ENCODE results near the gene WDPCP.
"Not testable (repeated sequence)": the region's sequence is repeated elsewhere in the genome, so short reads cannot be mapped to it uniquely, and the experiment has no call there.

Gene WDPCP

DNA sequence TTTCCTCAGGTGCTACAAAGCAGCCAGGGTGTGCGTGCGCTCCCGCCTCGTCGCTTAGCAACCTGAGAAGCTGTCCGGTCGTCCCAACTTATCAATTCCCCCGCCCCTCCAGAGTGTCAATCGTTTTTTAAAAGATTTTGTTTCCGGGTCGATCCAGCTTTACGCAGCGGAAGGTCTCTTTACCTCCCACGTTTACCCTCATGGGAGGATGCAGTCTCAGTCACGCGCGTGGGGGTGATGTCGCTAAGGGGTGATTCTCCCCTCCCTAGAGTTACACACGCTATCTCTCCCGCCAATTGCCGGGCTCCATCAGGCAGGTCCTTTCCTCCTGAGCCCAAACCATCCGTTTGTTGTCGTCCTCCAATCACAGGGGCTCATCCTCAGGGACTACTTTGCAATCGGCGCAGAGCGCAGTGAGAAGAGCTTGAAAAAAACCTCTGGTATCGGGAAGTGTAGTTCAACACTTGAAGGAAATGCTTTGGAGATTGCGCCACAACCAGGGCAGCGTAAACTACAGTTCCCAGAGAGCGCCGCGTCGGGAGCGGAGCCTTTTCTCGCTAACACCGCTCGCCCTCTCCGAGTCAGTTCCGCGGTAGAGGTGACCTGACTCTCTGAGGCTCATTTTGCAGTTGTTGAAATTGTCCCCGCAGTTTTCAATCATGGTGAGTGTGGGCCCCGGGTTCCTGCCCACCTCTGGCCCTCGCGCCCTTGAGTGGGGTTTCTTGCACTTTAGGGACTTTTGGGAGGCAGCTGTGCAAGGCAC, at the start of gene WDPCP, which contains the start of gene MDH1:
TSS of gene WDPCP (minus strand) at position 93 of the 763 bp plus-strand sequence. CDS start 206 bp downstream, outside the sequence.
TSS of gene MDH1 (plus strand) at position 579 of the 763 bp plus-strand sequence. CDS start at position 660, 81 bp downstream.
- peak; percentile 100 for DNase-seq

DNA sequence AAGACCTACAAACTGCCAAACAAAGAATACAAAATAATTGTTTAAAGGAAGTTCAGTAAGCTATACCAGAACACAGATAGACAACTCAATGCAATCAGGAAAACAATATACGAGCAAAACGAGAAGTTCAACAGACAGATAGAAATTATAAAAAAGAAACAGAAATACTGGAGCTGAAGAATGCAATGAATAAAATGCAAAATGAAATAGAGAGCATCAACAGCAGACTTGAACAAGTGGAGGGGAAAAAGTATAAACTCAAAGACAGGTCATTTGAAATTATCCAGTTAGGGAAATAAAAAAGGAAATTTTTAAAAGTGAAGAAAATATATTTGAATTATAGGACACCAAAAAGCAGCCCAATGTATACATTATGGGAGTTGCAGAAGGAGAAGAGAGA, 44.1 kb upstream of the WDPCP start:
- no peak for DNase-seq

GRCh38 chr2:63631501-63631900, 43.2 kb upstream of the WDPCP start:
- no peak for DNase-seq

- no peak for DNase-seq
Measured at GRCh38 chr2:63628403-63628942, 40.2 kb upstream of the WDPCP start.

DNA sequence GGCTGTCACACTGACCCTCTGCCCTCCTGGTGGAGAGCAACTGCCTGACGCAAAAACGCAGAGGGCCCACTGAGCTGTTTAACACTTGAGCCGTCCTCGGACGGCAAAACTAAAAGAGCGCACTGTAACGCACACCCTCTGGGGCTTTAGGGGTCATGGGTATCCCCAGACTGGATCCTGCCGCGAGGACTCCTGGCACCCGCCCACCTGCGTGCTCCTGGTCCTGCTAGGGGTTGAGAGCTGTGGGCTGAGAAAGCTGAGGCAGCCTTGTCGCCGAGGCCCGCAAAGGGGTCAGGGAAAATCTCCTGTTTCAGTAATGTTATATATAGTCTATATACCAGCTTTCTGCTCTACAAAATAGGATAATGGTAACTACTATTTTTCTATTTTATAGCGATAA, 39.6 kb upstream of the WDPCP start:
- DNase-seq: no peak

DNA sequence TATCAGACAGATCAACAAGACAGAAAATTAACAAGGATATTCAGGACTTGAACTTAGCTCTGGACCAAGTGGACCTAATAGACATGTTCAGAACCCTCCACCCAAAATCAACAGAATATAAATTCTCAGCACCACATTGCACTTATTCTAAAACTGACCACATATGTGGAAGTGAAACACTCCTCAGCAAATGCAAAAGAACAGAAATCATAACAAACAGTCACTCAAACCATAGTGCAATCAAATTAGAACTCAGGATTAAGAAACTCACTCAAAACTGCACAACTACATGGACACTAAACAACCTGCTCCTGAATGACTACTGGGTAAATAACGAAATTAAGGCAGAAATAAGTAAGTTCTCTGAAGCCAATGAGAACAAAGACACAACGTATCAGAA, 35.5 kb upstream of the WDPCP start:
- not testable (repeated sequence) for DNase-seq

- no peak for DNase-seq
Measured at GRCh38 chr2:63622751-63623150, 34.5 kb upstream of the WDPCP start.

DNA sequence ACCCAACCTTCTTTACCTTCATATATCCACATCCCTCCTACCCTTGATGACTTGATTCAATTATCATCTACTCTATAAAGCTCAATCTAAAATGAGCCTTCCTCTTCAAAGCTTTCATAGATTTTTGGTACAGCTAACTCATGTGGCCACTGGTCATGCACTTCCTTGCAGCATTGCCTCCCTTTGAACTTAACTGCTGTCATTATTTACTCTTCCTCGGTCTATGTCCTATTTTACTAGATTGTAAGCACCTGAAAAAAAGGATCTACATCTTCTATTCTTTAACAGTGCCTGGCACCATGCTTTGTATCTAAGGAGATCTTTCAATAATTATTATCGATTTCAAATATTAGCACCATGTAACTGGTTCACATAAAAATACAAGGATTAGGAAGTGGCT, 31.1 kb upstream of the WDPCP start:
- no peak for DNase-seq

GRCh38 chr2:63617366-63617765, 29.1 kb upstream of the WDPCP start:
- DNase-seq: no peak

DNA sequence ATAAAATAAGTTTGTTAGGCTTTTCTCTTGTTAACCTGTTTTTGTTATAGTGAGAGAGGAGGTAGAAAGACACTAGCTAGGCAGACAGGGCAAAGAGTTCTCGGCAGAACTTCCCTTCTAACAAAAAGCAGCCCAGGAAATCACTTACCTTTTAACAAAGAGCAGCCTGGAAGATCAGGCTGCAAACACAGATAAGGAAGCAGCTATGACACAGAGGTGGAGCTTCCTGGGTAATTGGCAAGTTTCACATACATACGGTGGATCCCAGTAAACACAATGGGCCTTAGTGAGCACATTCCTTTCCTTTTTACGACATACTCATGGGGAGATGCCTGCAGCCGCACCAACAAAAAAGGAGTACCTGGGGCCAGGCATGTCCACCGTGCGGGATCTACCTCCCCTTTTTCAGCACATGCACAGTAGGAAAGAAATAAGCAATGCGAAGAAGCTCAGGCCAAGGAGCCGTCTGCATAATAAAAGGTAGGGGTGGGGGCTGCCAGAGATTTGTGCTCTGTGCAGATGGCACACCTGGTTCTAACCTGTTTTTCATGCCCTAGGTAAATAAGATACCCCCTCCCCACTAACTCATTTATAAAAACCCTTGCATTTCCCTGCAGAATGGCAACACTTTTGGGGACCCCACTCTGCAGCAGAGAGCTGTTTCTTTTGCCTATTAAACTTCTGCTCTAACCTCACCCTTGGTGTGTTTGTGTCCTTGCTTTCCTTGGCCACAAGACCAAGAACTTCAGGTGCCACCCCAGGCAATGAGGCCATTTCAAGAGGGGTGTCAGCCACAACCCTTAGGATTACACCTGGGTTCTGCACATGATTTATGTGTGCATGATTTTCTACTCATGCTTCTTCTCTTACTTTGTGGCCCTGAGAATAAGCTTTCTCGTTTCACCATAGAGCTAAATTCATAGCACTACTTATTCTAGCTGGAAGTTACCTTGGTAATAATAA, 27.0 kb upstream of the WDPCP start:
- DNase-seq: no peak

- DNase-seq: no peak
Measured at GRCh38 chr2:63614448-63614968, 26.2 kb upstream of the WDPCP start.

GRCh38 chr2:63613391-63613901, 25.2 kb upstream of the WDPCP start:
- no peak for DNase-seq

DNA sequence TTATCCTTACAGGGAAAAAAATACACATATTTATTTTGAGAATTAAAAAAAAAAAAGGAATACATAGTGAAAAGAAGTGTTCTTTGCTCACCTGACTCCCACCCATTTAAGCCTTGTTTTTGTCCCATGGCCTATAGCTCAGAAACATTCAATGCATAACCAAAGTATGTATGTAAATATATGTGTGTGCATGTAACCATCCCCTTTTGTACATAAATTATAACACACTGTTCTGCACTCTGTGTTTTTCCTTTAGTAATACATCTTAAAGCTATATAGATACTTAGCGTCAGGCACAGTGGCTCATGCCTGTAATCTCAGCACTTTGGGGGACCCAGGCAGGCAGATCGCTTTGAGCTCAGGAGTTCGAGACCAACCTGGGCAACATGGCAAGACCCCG, 22.2 kb upstream of the WDPCP start:
- no peak for DNase-seq

DNA sequence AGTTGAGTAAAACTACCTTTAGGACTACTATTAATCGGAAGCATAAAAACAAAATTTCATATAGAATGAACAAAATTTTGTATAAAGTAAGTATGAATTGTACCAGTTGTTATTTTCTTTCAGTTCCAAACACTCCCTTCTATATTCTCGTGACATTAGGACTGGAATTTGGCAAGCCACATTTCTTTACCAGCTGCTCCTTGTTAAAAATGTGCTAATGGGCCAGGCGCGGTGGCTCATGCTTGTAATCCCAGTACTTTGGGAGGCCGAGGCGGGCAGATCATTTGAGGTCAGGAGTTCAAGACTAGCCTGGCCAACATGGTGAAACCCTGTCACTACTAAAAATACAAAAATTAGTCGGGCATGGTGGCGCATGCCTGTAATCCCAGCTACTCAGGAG, 20.6 kb upstream of the WDPCP start:
- DNase-seq: not testable (repeated sequence)

DNA sequence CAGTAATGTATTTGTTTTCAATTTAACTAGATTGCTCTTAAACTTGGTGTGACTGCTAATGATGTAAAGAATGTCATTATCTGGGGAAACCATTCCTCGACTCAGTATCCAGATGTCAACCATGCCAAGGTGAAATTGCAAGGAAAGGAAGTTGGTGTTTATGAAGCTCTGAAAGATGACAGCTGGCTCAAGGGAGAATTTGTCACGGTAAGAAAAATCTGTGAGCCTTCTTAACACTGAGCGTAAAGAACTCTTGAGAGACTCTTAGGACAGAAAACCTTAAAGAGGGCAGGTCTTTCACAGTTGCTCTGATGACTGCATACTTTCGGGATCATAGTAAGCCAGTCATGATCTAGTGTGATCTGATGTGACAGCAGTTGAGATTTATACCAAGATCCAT, 16.4 kb upstream of the WDPCP start:
- no peak for DNase-seq

- no peak for DNase-seq
Measured at GRCh38 chr2:63600881-63601460, 12.7 kb upstream of the WDPCP start.

DNA sequence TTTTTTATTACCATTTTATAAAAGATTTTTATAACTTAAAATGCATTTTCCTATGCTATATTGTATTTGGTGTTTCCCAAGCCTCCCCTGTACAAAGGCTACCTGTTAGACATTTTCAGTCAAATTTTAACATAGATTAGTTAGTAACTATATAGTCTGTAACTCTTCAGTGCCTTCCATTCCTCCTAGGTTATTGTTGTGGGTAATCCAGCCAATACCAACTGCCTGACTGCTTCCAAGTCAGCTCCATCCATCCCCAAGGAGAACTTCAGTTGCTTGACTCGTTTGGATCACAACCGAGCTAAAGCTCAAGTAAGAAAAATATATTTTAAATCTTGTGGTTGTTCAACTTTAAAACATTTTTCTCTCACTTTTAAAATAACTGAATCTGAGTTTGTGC, 10.7 kb upstream of the WDPCP start:
- DNase-seq: no peak

DNA sequence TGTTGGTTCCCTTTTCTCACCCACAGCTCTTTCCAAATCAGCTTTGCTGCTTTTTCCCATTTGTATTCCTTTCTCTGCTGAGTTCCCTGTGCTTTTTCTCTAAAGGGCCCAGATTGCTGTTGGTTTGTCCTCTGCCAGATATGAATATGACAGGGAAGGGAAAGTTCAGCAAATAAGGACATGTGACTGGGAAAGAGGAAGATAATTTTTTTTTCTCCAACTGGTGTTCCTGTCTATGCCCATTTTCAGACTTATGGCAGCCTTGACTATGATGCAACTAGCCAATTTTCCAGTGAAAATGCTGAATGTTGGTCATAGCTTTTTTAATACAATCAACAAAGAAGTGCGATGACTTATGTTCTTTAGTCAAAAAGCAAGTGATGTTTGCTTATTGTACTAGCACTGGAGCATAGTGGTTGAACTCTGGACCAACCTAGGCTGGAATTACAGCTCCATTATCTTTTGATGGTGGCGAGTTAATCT, 8.2 kb upstream of the WDPCP start:
- no peak for DNase-seq

GRCh38 chr2:63594660-63595059, 6.4 kb upstream of the WDPCP start:
- DNase-seq: no peak

DNA sequence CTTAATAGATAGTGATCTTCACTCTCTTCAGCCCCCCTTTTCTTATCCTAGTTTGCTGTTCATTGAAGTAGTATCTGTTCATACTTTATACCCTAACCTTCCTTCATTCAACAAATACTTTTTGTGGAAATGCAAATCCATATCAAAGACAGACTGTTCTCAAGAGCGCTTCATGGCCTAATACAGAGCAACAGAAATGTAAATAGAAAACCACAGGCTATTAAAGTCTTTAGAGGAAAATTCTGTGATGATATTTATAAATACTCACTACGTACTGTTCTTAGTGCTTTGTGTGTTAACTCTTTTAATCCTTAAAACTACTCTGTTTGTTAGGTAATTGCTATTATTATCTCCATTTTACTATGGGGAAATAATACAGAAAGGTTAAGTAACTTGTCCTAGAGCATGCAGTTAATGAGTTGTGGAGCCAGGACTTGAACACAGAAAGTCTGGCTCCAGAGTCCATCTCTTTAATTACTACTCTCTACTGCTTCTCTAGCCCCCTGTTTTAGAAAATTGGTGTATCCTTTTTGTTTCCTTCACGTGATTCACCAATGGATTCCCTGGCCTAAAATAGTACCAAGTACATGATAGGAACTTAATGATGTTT, 3.4 kb upstream of the WDPCP start:
- DNase-seq: no peak

DNA sequence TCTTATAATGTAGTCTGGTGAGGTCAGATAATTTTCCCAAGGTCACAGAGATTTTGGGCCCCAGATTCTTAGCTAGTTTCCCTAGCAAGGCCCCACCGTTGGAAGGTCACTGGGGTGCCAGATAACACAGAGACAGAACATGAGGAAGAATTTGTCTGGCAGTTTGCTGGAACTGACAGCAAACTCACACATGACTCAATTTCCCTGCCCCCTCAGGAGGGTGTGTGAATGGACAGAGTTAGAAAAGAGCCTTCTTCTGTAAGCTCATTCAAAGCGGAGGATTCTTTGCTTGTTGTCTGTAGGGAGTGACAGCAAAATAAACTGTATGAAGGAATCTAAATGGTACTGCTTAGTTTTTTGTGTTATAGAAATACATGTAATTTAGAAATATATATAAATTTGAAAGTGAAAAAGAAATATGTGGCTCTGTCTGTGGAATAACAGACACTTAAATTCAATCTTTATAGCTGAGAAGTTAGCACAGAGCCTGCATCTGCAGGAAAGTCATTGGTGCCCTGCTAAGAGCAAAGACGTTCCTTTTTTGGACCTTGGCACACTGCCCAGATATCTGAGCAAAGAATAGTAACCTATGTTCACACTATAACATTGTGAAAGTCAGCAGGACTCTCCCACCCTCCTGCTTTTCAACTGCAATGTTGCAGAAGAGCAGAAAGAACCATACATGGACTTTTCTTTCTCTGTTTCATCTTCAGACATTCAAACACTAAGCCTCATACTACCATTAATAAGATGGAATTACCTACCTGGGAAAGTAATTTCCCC, 2.5 kb upstream of the WDPCP start:
- DNase-seq: no peak

Measured in NCI-H2171 treated with DMSO at 0.1 percent for 48 hours (cell line).